ENCODE data around the gene OR10V1. TPM values are rescaled to one million over a fixed set of nuclear protein-coding genes. Genes with fewer than 3 reads are reported as not detected.

Gene OR10V1
- total and polyA plus RNA-seq, 8 donors = not detected

- no peak overlapping the region for H3K4me3 ChIP-seq
- intact Hi-C loops (cut with DNase I) = no loop called here
- ATAC-seq = no peak
- no peak for DNase-seq
- H3K36me3 ChIP-seq = no peaks in the 10 kb centered on the region
- no peaks in the 10 kb centered on the region for H3K4me1 ChIP-seq
- H3K9me3 ChIP-seq = no peaks in the 10 kb centered on the region
- no peak overlapping the region for H3K27ac ChIP-seq
- TF ChIP-seq CTCF (IDR thresholded peaks at IDR 0.05) = no peak
- H3K27me3 ChIP-seq = peaks cover 0 to 3% of the 10 kb centered on the region in 2 donors
These were observed 35.4 kb downstream of the OR10V1 start for GRCh38 chr11:59678118-59678812.

GRCh38 chr11:59676205-59676604, 37.4 kb downstream of the OR10V1 start:
- no peaks in the 10 kb centered on the region for H3K9me3 ChIP-seq
- H3K36me3 ChIP-seq = no peaks in the 10 kb centered on the region
- ATAC-seq (no peak), DNase-seq (no peak)
- H3K27me3 ChIP-seq = no peaks in the 10 kb centered on the region
- no peak overlapping the region for H3K27ac ChIP-seq
- no peaks in the 10 kb centered on the region for H3K4me1 ChIP-seq
- TF ChIP-seq CTCF (IDR thresholded peaks at IDR 0.05) = no peak
- no peak overlapping the region for H3K4me3 ChIP-seq
- intact Hi-C loops (cut with DNase I) = no loop called here

- intact Hi-C loops (cut with DNase I) = no loop called here
- ATAC-seq = no peak
These were observed 39.4 kb downstream of the OR10V1 start for GRCh38 chr11:59674291-59674690.

GRCh38 chr11:59673291-59673690, 40.4 kb downstream of the OR10V1 start:
- intact Hi-C loops (cut with DNase I) = no loop called here
- no peaks in the 10 kb centered on the region for H3K9me3 ChIP-seq
- DNase-seq (no peak), ATAC-seq (no peak)
- H3K36me3 ChIP-seq = no peaks in the 10 kb centered on the region
- no peaks in the 10 kb centered on the region for H3K27me3 ChIP-seq
- no peak overlapping the region for H3K27ac ChIP-seq
- no peak overlapping the region for H3K4me3 ChIP-seq
- TF ChIP-seq CTCF (IDR thresholded peaks at IDR 0.05) = no peak
- peaks cover 5 to 11% of the 10 kb centered on the region in 2 donors for H3K4me1 ChIP-seq

More at GRCh38 chr11:59674291-59674690, 39.4 kb downstream of the OR10V1 start:
- TF ChIP-seq CTCF (IDR thresholded peaks at IDR 0.05) = no peak
- no peak for DNase-seq
- Histone ChIP-seq H3K27me3 (no peaks in the 10 kb centered on the region), H3K4me3 (no peak overlapping the region), H3K4me1 (peaks cover 5 to 11% of the 10 kb centered on the region in 2 donors), H3K36me3 (no peaks in the 10 kb centered on the region), H3K27ac (no peak overlapping the region), H3K9me3 (no peaks in the 10 kb centered on the region)

GRCh38 chr11:59671471-59671870, 42.2 kb downstream of the OR10V1 start:
- no peak overlapping the region for H3K27ac ChIP-seq
- ATAC-seq (no peak), DNase-seq (no peak)
- no peaks in the 10 kb centered on the region for H3K27me3 ChIP-seq
- intact Hi-C loops (cut with DNase I) = no loop called here
- H3K4me1 ChIP-seq = peaks cover 19 to 27% of the 10 kb centered on the region in 2 donors
- no peak for TF ChIP-seq CTCF (IDR thresholded peaks at IDR 0.05)
- no peaks in the 10 kb centered on the region for H3K9me3 ChIP-seq
- H3K36me3 ChIP-seq = peaks cover 0 to 3% of the 10 kb centered on the region in 2 donors
- H3K4me3 ChIP-seq = no peak overlapping the region
